GM23338 (cell line): ENCODE data around the gene TGOLN2. TPM values are rescaled to one million over a fixed set of nuclear protein-coding genes. Genes with fewer than 3 reads are reported as not detected.
A peak's percentile ranks its signal among the peaks of the same experiment; 100 is the strongest.

Source experiments
- ATAC-seq: fragments of 200-7000 bp; cut with Tn5 transposase; 3 replicates; pipeline ENCODE4 v1.9.1; 2020
- DNase-seq: peaks from one replicate; pipeline ENCODE4 v3.0.0-alpha.2; 2015; ENCODE audit warnings: low spot score
- H2AFZ ChIP-seq: fragments of 200-600 bp; sonication (generic); 2 replicates; pipeline ENCODE4 v1.8.0; 2016; ENCODE audit warnings: antibody characterized with exemption, mild to moderate bottlenecking, moderate library complexity
- H3F3A ChIP-seq: fragments of 200-600 bp; sonication (generic); replicated peaks from 2 replicates; pipeline ENCODE4 v1.8.0; 2017; ENCODE audit warnings: antibody characterized with exemption, mixed run types, low read depth
- H3K27ac ChIP-seq: fragments of 200-600 bp; sonication (generic); 2 replicates; pipeline ENCODE4 v1.6.1; 2016; ENCODE audit warnings: low read depth
- H3K27me3 ChIP-seq: fragments of 200-600 bp; sonication (generic); 2 replicates; pipeline ENCODE4 v1.8.0; 2016; ENCODE audit warnings: mild to moderate bottlenecking, mixed run types, moderate library complexity; ENCODE audit not compliant: insufficient read depth
- H3K36me3 ChIP-seq: fragments of 200-600 bp; sonication (generic); 2 replicates; pipeline ENCODE4 v1.8.0; 2016; ENCODE audit warnings: mild to moderate bottlenecking; ENCODE audit not compliant: insufficient read depth
- H3K4me1 ChIP-seq: fragments of 200-600 bp; sonication (generic); 2 replicates; pipeline ENCODE4 v1.8.0; 2016; ENCODE audit warnings: mild to moderate bottlenecking, moderate library complexity; ENCODE audit not compliant: insufficient read depth
- H3K4me2 ChIP-seq: fragments of 200-600 bp; sonication (generic); 2 replicates; pipeline ENCODE4 v1.7.1; 2017; ENCODE audit warnings: mixed run types
- H3K4me3 ChIP-seq: fragments of 200-600 bp; sonication (generic); 2 replicates; pipeline ENCODE4 v1.6.1; 2016; ENCODE audit warnings: mixed run types
- H3K79me2 ChIP-seq: fragments of 200-600 bp; sonication (generic); replicated peaks from 2 replicates; pipeline ENCODE4 v1.8.0; 2017; ENCODE audit warnings: mild to moderate bottlenecking; ENCODE audit not compliant: insufficient read depth
- H3K9me2 ChIP-seq: fragments of 200-600 bp; sonication (generic); 2 replicates; pipeline ENCODE4 v1.8.0; 2017; ENCODE audit not compliant: insufficient read depth
- H4K20me1 ChIP-seq: fragments of 200-600 bp; sonication (generic); replicated peaks from 2 replicates; pipeline ENCODE4 v1.8.0; 2017; ENCODE audit warnings: mild to moderate bottlenecking; ENCODE audit not compliant: insufficient read depth
- H3K27ac Mint-ChIP-seq: 2 replicates; pipeline ENCODE4 v1.8.0; 2020; ENCODE audit warnings: inconsistent platforms, mild to moderate bottlenecking, moderate library complexity, mixed read lengths
- H3K27me3 Mint-ChIP-seq: 3 replicates; pipeline ENCODE4 v1.8.0; 2022; ENCODE audit warnings: low read depth, mild to moderate bottlenecking, moderate library complexity, mixed read lengths, inconsistent platforms; ENCODE audit not compliant: insufficient read depth, poor library complexity
- H3K36me3 Mint-ChIP-seq: 3 replicates; pipeline ENCODE4 v1.8.0; 2021; ENCODE audit warnings: low read depth, mild to moderate bottlenecking, inconsistent platforms, moderate library complexity, mixed read lengths
- H3K4me1 Mint-ChIP-seq: 3 replicates; pipeline ENCODE4 v1.8.0; 2020; ENCODE audit warnings: mild to moderate bottlenecking, inconsistent platforms, mixed read lengths
- H3K4me3 Mint-ChIP-seq: 3 replicates; pipeline ENCODE4 v1.8.0; 2021; ENCODE audit warnings: moderate library complexity, mild to moderate bottlenecking, inconsistent platforms, mixed read lengths
- H3K9me3 Mint-ChIP-seq: 3 replicates; pipeline ENCODE4 v1.8.0; 2020; ENCODE audit warnings: moderate library complexity, mild to moderate bottlenecking, inconsistent platforms, mixed read lengths
- CREB1 ChIP-seq: fragments of 250-450 bp; sonication (Bioruptor Pico); IDR thresholded peaks from 2 replicates; pipeline ENCODE4 v1.5.0; 2020; ENCODE audit warnings: low read depth, mild to moderate bottlenecking, moderate library complexity
- EZH2 ChIP-seq: fragments of 200-600 bp; sonication (generic); IDR thresholded peaks from one replicate; pipeline ENCODE4 v1.8.0; 2017; ENCODE audit warnings: antibody characterized with exemption, mild to moderate bottlenecking, low read depth; ENCODE audit not compliant: unreplicated experiment
- EZH2phosphoT487 ChIP-seq: fragments of 200-600 bp; sonication (generic); IDR thresholded peaks from one replicate; pipeline ENCODE4 v1.8.1; 2018; ENCODE audit warnings: antibody characterized with exemption; ENCODE audit not compliant: unreplicated experiment
- JUNB ChIP-seq: IDR thresholded peaks from one replicate; pipeline ENCODE4 v1.6.1; 2016; ENCODE audit warnings: antibody characterized with exemption; ENCODE audit not compliant: unreplicated experiment
- NANOG ChIP-seq: IDR thresholded peaks from 2 replicates; pipeline ENCODE4 v1.6.1; 2016; ENCODE audit warnings: antibody characterized with exemption, borderline replicate concordance
- POLR2AphosphoS5 ChIP-seq: IDR thresholded peaks from 2 replicates; pipeline ENCODE4 v1.6.1; 2016; ENCODE audit warnings: antibody characterized with exemption, low read depth
- STAT1 ChIP-seq: IDR thresholded peaks from one replicate; pipeline ENCODE4 v1.6.1; 2016; ENCODE audit warnings: antibody characterized with exemption; ENCODE audit not compliant: unreplicated experiment
- ZNF114 ChIP-seq: fragments of 250-450 bp; sonication (Bioruptor Pico); IDR thresholded peaks from 2 replicates; pipeline ENCODE4 v1.5.0; 2020; ENCODE audit warnings: mild to moderate bottlenecking, moderate library complexity
- ZNF331 ChIP-seq: fragments of 250-450 bp; sonication (Bioruptor Pico); IDR thresholded peaks from 2 replicates; pipeline ENCODE4 v1.5.0; 2020; ENCODE audit warnings: low read depth, mild to moderate bottlenecking, moderate library complexity
- polyA plus RNA-seq: library from polyadenylated mRNA; unstranded; fragments of >200 nt; fragmentation: Nextera tagmentation; extraction: Ambion mirVana; gene quantifications from 2 replicates; pipeline ENCODE4 v1.2.1, GENCODE V29; 2016
- total RNA-seq: library from RNA; depleted of rRNA; stranded (reverse); fragments of >200 nt; shearing (Covaris generic); gene quantifications from 2 replicates; pipeline ENCODE4 v1.2.3, GENCODE V29; 2014
- TF ChIP-seq, protein P1 (sequence below): IDR thresholded peaks from 2 replicates; pipeline ENCODE4 v1.6.1; 2016; ENCODE audit warnings: antibody characterized with exemption
- TF ChIP-seq, protein P2 (sequence below): fragments of 250-450 bp; sonication (Bioruptor Pico); IDR thresholded peaks from 2 replicates; pipeline ENCODE4 v1.5.0; 2020; ENCODE audit warnings: mild to moderate bottlenecking, moderate library complexity
- TF ChIP-seq, protein P3 (sequence below), 2 experiments: fragments of 200-600 bp in 1 of 2; sonication (generic) in 1 of 2; conservative IDR thresholded peaks; 2 replicates each; pipeline versions ENCODE4 v1.5.1 to v1.6.1; 2016 to 2017; ENCODE audit warnings: antibody characterized with exemption in 2 of 2, low read depth in 2 of 2, mild to moderate bottlenecking in 2 of 2, moderate library complexity in 1 of 2
- TF ChIP-seq, protein P4 (sequence below): IDR thresholded peaks from one replicate; pipeline ENCODE4 v1.6.1; 2018; ENCODE audit warnings: antibody characterized with exemption; ENCODE audit not compliant: unreplicated experiment

TGOLN2 gene
- total and polyA plus RNA-seq, 2 experiments from 2014 or later = 20.8 to 48.3 TPM

DNA sequence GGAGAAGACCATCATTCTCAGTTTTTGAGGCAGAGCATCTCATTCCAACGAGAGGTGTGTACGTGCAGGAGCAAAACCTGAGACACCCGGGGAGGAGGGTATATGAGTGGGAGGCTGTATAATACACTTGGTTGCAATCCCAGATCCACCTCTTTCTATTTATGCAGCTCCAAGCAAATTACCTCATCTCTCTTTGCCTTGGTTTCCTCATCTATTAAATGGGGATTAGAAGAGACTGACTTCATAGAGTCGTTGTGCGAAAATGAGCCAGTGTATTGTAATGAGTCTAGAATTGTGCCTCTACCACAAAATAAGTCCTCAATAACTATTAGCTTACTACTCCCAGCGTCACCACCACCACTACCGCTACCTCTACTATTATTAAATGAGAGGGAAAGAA, 40.1 kb downstream of the TGOLN2 start:
- H3K4me1 ChIP-seq = peaks cover 36% of the 10 kb centered on the region
- H3K36me3 ChIP-seq = peaks cover 14% of the 10 kb centered on the region; the same call in 1 of the 2 replicates
- Mint-ChIP-seq H3K36me3 (peaks cover 74% of the 10 kb centered on the region), H3K27ac (no peak overlapping the region), H3K4me3 (no peak overlapping the region; the same call in 1 of the 3 replicates), H3K27me3 (peaks cover 19% of the 10 kb centered on the region), H3K4me1 (peaks cover 39% of the 10 kb centered on the region), H3K9me3 (no peaks in the 10 kb centered on the region; the same call in 2 of the 3 replicates)
- ATAC-seq (no peak), DNase-seq (no peak)
- peaks cover 14% of the 10 kb centered on the region; the same call in 1 of the 2 replicates for H4K20me1 ChIP-seq
- H3K27me3 ChIP-seq = no peaks in the 10 kb centered on the region
- no peak for TF ChIP-seq ZNF114 (CRISPR knock-in tag)
- TF ChIP-seq STAT1 = no peak
- no peak for TF ChIP-seq POLR2AphosphoS5
- no peak for TF ChIP-seq EZH2phosphoT487
- TF ChIP-seq, protein P1, sequence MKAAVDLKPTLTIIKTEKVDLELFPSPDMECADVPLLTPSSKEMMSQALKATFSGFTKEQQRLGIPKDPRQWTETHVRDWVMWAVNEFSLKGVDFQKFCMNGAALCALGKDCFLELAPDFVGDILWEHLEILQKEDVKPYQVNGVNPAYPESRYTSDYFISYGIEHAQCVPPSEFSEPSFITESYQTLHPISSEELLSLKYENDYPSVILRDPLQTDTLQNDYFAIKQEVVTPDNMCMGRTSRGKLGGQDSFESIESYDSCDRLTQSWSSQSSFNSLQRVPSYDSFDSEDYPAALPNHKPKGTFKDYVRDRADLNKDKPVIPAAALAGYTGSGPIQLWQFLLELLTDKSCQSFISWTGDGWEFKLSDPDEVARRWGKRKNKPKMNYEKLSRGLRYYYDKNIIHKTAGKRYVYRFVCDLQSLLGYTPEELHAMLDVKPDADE = no peak
- no peak for TF ChIP-seq CREB1 (CRISPR knock-in tag)
- TF ChIP-seq JUNB = no peak
- TF ChIP-seq, protein P2, sequence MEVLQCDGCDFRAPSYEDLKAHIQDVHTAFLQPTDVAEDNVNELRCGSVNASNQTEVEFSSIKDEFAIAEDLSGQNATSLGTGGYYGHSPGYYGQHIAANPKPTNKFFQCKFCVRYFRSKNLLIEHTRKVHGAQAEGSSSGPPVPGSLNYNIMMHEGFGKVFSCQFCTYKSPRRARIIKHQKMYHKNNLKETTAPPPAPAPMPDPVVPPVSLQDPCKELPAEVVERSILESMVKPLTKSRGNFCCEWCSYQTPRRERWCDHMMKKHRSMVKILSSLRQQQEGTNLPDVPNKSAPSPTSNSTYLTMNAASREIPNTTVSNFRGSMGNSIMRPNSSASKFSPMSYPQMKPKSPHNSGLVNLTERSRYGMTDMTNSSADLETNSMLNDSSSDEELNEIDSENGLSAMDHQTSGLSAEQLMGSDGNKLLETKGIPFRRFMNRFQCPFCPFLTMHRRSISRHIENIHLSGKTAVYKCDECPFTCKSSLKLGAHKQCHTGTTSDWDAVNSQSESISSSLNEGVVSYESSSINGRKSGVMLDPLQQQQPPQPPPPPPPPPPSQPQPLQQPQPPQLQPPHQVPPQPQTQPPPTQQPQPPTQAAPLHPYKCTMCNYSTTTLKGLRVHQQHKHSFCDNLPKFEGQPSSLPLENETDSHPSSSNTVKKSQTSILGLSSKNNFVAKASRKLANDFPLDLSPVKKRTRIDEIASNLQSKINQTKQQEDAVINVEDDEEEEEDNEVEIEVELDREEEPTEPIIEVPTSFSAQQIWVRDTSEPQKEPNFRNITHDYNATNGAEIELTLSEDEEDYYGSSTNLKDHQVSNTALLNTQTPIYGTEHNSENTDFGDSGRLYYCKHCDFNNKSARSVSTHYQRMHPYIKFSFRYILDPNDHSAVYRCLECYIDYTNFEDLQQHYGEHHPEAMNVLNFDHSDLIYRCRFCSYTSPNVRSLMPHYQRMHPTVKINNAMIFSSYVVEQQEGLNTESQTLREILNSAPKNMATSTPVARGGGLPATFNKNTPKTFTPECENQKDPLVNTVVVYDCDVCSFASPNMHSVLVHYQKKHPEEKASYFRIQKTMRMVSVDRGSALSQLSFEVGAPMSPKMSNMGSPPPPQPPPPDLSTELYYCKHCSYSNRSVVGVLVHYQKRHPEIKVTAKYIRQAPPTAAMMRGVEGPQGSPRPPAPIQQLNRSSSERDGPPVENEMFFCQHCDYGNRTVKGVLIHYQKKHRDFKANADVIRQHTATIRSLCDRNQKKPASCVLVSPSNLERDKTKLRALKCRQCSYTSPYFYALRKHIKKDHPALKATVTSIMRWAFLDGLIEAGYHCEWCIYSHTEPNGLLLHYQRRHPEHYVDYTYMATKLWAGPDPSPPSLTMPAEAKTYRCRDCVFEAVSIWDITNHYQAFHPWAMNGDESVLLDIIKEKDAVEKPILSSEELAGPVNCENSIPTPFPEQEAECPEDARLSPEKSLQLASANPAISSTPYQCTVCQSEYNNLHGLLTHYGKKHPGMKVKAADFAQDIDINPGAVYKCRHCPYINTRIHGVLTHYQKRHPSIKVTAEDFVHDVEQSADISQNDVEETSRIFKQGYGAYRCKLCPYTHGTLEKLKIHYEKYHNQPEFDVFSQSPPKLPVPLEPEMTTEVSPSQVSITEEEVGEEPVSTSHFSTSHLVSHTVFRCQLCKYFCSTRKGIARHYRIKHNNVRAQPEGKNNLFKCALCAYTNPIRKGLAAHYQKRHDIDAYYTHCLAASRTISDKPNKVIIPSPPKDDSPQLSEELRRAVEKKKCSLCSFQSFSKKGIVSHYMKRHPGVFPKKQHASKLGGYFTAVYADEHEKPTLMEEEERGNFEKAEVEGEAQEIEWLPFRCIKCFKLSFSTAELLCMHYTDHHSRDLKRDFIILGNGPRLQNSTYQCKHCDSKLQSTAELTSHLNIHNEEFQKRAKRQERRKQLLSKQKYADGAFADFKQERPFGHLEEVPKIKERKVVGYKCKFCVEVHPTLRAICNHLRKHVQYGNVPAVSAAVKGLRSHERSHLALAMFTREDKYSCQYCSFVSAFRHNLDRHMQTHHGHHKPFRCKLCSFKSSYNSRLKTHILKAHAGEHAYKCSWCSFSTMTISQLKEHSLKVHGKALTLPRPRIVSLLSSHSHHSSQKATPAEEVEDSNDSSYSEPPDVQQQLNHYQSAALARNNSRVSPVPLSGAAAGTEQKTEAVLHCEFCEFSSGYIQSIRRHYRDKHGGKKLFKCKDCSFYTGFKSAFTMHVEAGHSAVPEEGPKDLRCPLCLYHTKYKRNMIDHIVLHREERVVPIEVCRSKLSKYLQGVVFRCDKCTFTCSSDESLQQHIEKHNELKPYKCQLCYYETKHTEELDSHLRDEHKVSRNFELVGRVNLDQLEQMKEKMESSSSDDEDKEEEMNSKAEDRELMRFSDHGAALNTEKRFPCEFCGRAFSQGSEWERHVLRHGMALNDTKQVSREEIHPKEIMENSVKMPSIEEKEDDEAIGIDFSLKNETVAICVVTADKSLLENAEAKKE = no peak
- no peak for TF ChIP-seq NANOG
- no peak for TF ChIP-seq ZNF331 (CRISPR knock-in tag)
- TF ChIP-seq, protein P3, sequence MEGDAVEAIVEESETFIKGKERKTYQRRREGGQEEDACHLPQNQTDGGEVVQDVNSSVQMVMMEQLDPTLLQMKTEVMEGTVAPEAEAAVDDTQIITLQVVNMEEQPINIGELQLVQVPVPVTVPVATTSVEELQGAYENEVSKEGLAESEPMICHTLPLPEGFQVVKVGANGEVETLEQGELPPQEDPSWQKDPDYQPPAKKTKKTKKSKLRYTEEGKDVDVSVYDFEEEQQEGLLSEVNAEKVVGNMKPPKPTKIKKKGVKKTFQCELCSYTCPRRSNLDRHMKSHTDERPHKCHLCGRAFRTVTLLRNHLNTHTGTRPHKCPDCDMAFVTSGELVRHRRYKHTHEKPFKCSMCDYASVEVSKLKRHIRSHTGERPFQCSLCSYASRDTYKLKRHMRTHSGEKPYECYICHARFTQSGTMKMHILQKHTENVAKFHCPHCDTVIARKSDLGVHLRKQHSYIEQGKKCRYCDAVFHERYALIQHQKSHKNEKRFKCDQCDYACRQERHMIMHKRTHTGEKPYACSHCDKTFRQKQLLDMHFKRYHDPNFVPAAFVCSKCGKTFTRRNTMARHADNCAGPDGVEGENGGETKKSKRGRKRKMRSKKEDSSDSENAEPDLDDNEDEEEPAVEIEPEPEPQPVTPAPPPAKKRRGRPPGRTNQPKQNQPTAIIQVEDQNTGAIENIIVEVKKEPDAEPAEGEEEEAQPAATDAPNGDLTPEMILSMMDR (conservative IDR thresholded peaks at IDR 0.05; ENCODE audit: low read depth in 2 of 2) = no peak
- TF ChIP-seq EZH2 = no peak
- TF ChIP-seq, protein P4, sequence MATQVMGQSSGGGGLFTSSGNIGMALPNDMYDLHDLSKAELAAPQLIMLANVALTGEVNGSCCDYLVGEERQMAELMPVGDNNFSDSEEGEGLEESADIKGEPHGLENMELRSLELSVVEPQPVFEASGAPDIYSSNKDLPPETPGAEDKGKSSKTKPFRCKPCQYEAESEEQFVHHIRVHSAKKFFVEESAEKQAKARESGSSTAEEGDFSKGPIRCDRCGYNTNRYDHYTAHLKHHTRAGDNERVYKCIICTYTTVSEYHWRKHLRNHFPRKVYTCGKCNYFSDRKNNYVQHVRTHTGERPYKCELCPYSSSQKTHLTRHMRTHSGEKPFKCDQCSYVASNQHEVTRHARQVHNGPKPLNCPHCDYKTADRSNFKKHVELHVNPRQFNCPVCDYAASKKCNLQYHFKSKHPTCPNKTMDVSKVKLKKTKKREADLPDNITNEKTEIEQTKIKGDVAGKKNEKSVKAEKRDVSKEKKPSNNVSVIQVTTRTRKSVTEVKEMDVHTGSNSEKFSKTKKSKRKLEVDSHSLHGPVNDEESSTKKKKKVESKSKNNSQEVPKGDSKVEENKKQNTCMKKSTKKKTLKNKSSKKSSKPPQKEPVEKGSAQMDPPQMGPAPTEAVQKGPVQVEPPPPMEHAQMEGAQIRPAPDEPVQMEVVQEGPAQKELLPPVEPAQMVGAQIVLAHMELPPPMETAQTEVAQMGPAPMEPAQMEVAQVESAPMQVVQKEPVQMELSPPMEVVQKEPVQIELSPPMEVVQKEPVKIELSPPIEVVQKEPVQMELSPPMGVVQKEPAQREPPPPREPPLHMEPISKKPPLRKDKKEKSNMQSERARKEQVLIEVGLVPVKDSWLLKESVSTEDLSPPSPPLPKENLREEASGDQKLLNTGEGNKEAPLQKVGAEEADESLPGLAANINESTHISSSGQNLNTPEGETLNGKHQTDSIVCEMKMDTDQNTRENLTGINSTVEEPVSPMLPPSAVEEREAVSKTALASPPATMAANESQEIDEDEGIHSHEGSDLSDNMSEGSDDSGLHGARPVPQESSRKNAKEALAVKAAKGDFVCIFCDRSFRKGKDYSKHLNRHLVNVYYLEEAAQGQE = no peak
- no peak overlapping the region for H3K4me3 ChIP-seq
- no peak overlapping the region for H3K4me2 ChIP-seq
- peaks cover 43% of the 10 kb centered on the region for H3K79me2 ChIP-seq
- H3F3A ChIP-seq = peaks cover 24% of the 10 kb centered on the region
- no peak overlapping the region for H2AFZ ChIP-seq
- 0 out of 2 replicates have a peak overlapping the region, but pooled peaks have one; percentile 24 for H3K27ac ChIP-seq
- H3K9me2 ChIP-seq = no peaks in the 10 kb centered on the region
